H1 (cell line): Measurements from ENCODE around the gene HIPK2.

Experiments used
- CREB1 ChIP-seq: IDR thresholded peaks from 2 replicates; pipeline ENCODE4 v1.6.1; 2012; ENCODE audit warnings: inconsistent platforms
- EP300 ChIP-seq, 2 experiments: IDR thresholded peaks; 1 replicate in 1 of 2; 2 replicates in 1 of 2; pipeline ENCODE4 v1.6.1; 2011 to 2012; ENCODE audit warnings: low read depth in 2 of 2, low read length in 2 of 2, mild to moderate bottlenecking in 2 of 2, borderline replicate concordance in 1 of 2, inconsistent platforms in 1 of 2, moderate library complexity in 1 of 2
- HDAC6 ChIP-seq: IDR thresholded peaks from one replicate; pipeline ENCODE4 v1.7.1; 2012; ENCODE audit warnings: low read depth, mild to moderate bottlenecking, inconsistent platforms, low read length, moderate library complexity
- KDM1A ChIP-seq: fragments of 200-600, 300-600 bp; sonication (generic); IDR thresholded peaks from 2 replicates; pipeline ENCODE4 v1.7.1; 2016; ENCODE audit warnings: mild to moderate bottlenecking, low read length, borderline replicate concordance
- POLR2AphosphoS5 ChIP-seq: IDR thresholded peaks from 2 replicates; pipeline ENCODE4 v1.6.1; 2011; ENCODE audit warnings: low read depth, low read length
- RAD21 ChIP-seq, 2 experiments: IDR thresholded peaks in 1 of 2; conservative IDR thresholded peaks in 1 of 2; 2 replicates each; pipeline ENCODE4 v1.6.1; 2011; ENCODE audit warnings: low read depth in 2 of 2, low read length in 2 of 2, improper control_type of control experiment in 1 of 2, inconsistent platforms in 1 of 2, mild to moderate bottlenecking in 1 of 2, moderate library complexity in 1 of 2
- RBBP5 ChIP-seq: IDR thresholded peaks from 2 replicates; pipeline ENCODE4 v1.7.1; 2012; ENCODE audit warnings: low read depth, mild to moderate bottlenecking, inconsistent platforms, low read length, moderate library complexity, borderline replicate concordance
- SIRT6 ChIP-seq: IDR thresholded peaks from one replicate; pipeline ENCODE4 v1.7.1; 2012; ENCODE audit warnings: low read length, inconsistent platforms
- USF2 ChIP-seq: IDR thresholded peaks from 2 replicates; pipeline ENCODE4 v1.6.1; 2011; ENCODE audit warnings: low read length, improper control_type of control experiment
- YY1 ChIP-seq: IDR thresholded peaks from 2 replicates; pipeline ENCODE4 v1.6.1; 2011; ENCODE audit warnings: low read depth, mild to moderate bottlenecking, low read length
- ZNF274 ChIP-seq: IDR thresholded peaks from 2 replicates; pipeline ENCODE4 v1.7.0; 2012; ENCODE audit warnings: low read length, borderline replicate concordance; ENCODE audit errors: extremely low read depth
- TF ChIP-seq, protein P1 (sequence below), 3 experiments: IDR thresholded peaks; 1 replicate in 2 of 3; 2 replicates in 1 of 3; pipeline versions ENCODE4 v1.5.1 to v1.6.1; 2011; ENCODE audit warnings: low read length in 3 of 3, mild to moderate bottlenecking in 3 of 3, inconsistent platforms in 2 of 3, low read depth in 1 of 3, moderate library complexity in 1 of 3; ENCODE audit not compliant: insufficient read depth in 1 of 3; ENCODE audit errors: control extremely low read depth in 1 of 3
- TF ChIP-seq, protein P2 (sequence below): IDR thresholded peaks from 2 replicates; pipeline ENCODE4 v1.6.1; 2012; ENCODE audit warnings: inconsistent platforms
- TF ChIP-seq, protein P3 (sequence below): IDR thresholded peaks from 2 replicates; pipeline ENCODE4 v1.6.1; 2012; ENCODE audit warnings: inconsistent platforms

DNA sequence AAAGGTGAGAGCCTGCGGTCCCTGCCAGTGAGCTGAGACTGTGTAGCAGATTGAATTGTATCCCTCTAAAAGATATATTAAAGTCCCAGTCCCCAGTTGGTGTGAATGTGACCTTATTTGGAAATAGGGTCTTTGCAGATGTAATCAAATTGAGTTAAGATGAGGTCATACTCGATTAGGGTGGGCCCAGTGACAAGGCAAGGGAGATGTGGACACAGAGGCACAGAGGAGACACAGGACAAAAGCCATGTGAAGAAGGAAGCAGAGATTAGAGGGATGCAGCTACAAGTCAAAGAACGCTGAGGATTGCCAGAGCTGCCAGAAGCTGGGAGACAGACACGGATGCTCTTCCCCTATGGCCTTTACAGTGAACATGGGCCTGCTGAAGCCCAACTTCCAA, 150.0 kb downstream of the HIPK2 start:
- TF ChIP-seq RAD21 (IDR thresholded peaks at IDR 0.05 in 1 of 2, conservative IDR thresholded peaks at IDR 0.05 in 1 of 2; ENCODE audit: low read depth in 2 of 2, low read length in 2 of 2), result no peak
- TF ChIP-seq KDM1A, result no peak
- no peak for TF ChIP-seq EP300 (IDR thresholded peaks at IDR 0.05; ENCODE audit: borderline replicate concordance in 1 of 2, low read depth in 2 of 2, low read length in 2 of 2)
- TF ChIP-seq, protein P1, sequence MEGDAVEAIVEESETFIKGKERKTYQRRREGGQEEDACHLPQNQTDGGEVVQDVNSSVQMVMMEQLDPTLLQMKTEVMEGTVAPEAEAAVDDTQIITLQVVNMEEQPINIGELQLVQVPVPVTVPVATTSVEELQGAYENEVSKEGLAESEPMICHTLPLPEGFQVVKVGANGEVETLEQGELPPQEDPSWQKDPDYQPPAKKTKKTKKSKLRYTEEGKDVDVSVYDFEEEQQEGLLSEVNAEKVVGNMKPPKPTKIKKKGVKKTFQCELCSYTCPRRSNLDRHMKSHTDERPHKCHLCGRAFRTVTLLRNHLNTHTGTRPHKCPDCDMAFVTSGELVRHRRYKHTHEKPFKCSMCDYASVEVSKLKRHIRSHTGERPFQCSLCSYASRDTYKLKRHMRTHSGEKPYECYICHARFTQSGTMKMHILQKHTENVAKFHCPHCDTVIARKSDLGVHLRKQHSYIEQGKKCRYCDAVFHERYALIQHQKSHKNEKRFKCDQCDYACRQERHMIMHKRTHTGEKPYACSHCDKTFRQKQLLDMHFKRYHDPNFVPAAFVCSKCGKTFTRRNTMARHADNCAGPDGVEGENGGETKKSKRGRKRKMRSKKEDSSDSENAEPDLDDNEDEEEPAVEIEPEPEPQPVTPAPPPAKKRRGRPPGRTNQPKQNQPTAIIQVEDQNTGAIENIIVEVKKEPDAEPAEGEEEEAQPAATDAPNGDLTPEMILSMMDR (IDR thresholded peaks at IDR 0.05; ENCODE audit: control extremely low read depth in 1 of 3, insufficient read depth in 1 of 3, low read depth in 1 of 3, low read length in 3 of 3), result no peak
- TF ChIP-seq CREB1, result no peak
- no peak for TF ChIP-seq POLR2AphosphoS5
- TF ChIP-seq USF2, result no peak
- TF ChIP-seq YY1, result no peak
- TF ChIP-seq SIRT6, result no peak
- TF ChIP-seq, protein P2, sequence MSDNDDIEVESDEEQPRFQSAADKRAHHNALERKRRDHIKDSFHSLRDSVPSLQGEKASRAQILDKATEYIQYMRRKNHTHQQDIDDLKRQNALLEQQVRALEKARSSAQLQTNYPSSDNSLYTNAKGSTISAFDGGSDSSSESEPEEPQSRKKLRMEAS, result no peak
- TF ChIP-seq HDAC6, result no peak
- TF ChIP-seq RBBP5, result no peak
- no peak for TF ChIP-seq ZNF274
- TF ChIP-seq, protein P3, sequence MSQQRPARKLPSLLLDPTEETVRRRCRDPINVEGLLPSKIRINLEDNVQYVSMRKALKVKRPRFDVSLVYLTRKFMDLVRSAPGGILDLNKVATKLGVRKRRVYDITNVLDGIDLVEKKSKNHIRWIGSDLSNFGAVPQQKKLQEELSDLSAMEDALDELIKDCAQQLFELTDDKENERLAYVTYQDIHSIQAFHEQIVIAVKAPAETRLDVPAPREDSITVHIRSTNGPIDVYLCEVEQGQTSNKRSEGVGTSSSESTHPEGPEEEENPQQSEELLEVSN, result no peak
